IMR-90 (cell line): ENCODE measurements around the gene H1-8.

ENCODE experiments used
- CTCF ChIP-seq: conservative IDR thresholded peaks from 2 replicates; pipeline ENCODE4 v1.5.1; 2012; ENCODE audit warnings: mild to moderate bottlenecking, low read depth, low read length, improper control_type of control experiment
- POLR2A ChIP-seq: IDR thresholded peaks from 2 replicates; pipeline ENCODE4 v1.6.1; 2012; ENCODE audit warnings: mild to moderate bottlenecking, low read depth, low read length

- TF ChIP-seq CTCF, result no peak
- TF ChIP-seq POLR2A, result no peak
Measured at GRCh38 chr3:129573493-129573892, 30.5 kb downstream of the H1-8 start.
